Measurements from ENCODE around the gene OR6T1. TPM values are rescaled to one million over a fixed set of nuclear protein-coding genes. Genes with fewer than 3 reads are reported as not detected.

OR6T1 gene
- total RNA-seq: not detected in 2 replicates

GRCh38 chr11:123943738-123944137 lies at the start of gene OR6T1:
TSS of gene OR6T1 (minus strand) at chr11:123943838. CDS start at chr11:123943838, 0 bp downstream.

GRCh38 chr11:123977731-123978347 lies 34.2 kb upstream of the OR6T1 start, which contains the start of gene OR10S1:
TSS of gene OR10S1 (minus strand) at chr11:123977781. CDS start at chr11:123977664, 117 bp downstream.

GRCh38 chr11:123939317-123939716 lies 4.3 kb downstream of the OR6T1 start, which contains the start of gene OR4D5:
TSS of gene OR4D5 (plus strand) at chr11:123939617. CDS start at chr11:123939617, 0 bp downstream.

GRCh38 chr11:123901867-123902266 lies 41.8 kb downstream of the OR6T1 start, which contains the start of gene OR8D4:
TSS of gene OR8D4 (plus strand) at chr11:123902167. CDS start at chr11:123906432, 4,265 bp downstream.

Other genes starting within 250 kb of the OR6T1 start
- 3.1 and 8.3 TPM in 2 replicates for gene ZNF202, start 202.2 kb downstream of the OR6T1 start, total RNA-seq
- gene OR6X1, start 189.3 kb downstream of the OR6T1 start, total RNA-seq: not detected in 2 replicates
- gene OR6M1, start 137.5 kb downstream of the OR6T1 start, total RNA-seq: 1.6 TPM in 1 of 2 replicates, not detected in the other
- gene TMEM225, start 58.2 kb downstream of the OR6T1 start, total RNA-seq: not detected in 2 replicates
- not detected in 2 replicates for gene OR8D4, start 41.7 kb downstream of the OR6T1 start, total RNA-seq
- not detected in 2 replicates for gene OR4D5, start 4.2 kb downstream of the OR6T1 start, total RNA-seq
- gene OR10S1, start 33.9 kb upstream of the OR6T1 start, total RNA-seq: not detected in 2 replicates
- gene OR10G6, start 51.3 kb upstream of the OR6T1 start, total RNA-seq: not detected in 2 replicates
- not detected in 2 replicates for gene OR10G4, start 69.2 kb upstream of the OR6T1 start, total RNA-seq
- gene OR10G9, start 79.2 kb upstream of the OR6T1 start, total RNA-seq: not detected in 2 replicates
- not detected in 2 replicates for gene OR10G8, start 83.0 kb upstream of the OR6T1 start, total RNA-seq
- gene OR10G7, start 97.5 kb upstream of the OR6T1 start, total RNA-seq: not detected in 2 replicates
- gene VWA5A, start 171.6 kb upstream of the OR6T1 start, total RNA-seq: 7.2 and 15.6 TPM in 2 replicates
- gene OR10D3, start 239.5 kb upstream of the OR6T1 start, total RNA-seq: not detected in 2 replicates